ENCODE measurements around the gene DLL4.
A peak's percentile ranks its signal among the peaks of the same experiment; 100 is the strongest.
"Not testable (repeated sequence)": the region's sequence is repeated elsewhere in the genome, so short reads cannot be mapped to it uniquely, and the experiment has no call there.

The DLL4 gene

DNA sequence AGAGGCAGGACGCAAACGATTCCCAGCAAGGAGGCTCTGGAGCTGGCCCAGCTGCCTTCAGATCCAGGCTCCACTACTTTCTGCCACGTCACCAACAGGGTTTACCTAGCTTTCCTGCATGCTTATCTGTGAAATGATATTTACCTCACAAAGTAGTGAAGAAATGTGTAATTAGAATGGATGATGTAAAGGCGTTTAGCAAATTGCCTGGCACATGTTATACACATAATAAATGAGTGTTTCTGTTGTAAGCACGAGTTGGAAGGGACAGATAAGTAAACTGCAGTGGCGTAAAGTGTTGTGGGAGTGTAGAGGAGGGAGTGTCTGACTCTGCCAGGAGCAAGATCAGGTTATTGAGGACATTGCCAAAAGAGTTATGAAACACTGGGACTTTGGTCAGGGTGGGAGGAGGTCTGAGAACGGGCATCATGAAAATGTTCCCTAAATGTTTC lies 20.6 kb downstream of the DLL4 start:
- DNase-seq (ENCODE audit: low read depth, low spot score) = no peak
- H3K4me3 ChIP-seq (ENCODE audit: low read depth, low read length) = no peak overlapping the region
- in situ Hi-C loops (cut with HindIII; ENCODE audit: low sequenced_read_pairs) = no loop called here
- TF ChIP-seq, protein P1, sequence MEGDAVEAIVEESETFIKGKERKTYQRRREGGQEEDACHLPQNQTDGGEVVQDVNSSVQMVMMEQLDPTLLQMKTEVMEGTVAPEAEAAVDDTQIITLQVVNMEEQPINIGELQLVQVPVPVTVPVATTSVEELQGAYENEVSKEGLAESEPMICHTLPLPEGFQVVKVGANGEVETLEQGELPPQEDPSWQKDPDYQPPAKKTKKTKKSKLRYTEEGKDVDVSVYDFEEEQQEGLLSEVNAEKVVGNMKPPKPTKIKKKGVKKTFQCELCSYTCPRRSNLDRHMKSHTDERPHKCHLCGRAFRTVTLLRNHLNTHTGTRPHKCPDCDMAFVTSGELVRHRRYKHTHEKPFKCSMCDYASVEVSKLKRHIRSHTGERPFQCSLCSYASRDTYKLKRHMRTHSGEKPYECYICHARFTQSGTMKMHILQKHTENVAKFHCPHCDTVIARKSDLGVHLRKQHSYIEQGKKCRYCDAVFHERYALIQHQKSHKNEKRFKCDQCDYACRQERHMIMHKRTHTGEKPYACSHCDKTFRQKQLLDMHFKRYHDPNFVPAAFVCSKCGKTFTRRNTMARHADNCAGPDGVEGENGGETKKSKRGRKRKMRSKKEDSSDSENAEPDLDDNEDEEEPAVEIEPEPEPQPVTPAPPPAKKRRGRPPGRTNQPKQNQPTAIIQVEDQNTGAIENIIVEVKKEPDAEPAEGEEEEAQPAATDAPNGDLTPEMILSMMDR (IDR thresholded peaks at IDR 0.05; ENCODE audit: low read depth, low read length) = no peak

DNA sequence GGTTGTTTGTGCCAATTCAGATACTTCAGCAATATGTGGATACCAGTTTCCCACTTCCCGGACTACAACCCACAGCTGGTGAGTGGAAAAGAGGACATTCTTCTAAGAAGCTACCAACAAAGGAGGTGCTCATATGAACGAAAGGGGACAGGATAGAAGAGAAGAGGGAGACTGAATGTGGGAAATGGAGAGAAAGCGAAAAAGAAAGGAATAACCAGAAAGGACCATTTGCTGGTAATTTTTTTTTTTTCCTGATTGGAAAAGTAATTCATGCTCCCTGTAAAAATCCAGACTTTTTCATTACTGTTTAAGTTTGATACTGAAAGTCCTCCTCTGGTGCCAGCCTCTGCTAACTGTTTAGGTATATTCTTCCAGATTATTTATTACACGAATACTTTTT lies 22.6 kb downstream of the DLL4 start:
- in situ Hi-C loops (cut with HindIII; ENCODE audit: low sequenced_read_pairs) = no loop called here
- TF ChIP-seq, protein P1 (IDR thresholded peaks at IDR 0.05; ENCODE audit: low read depth, low read length) = no peak
- H3K4me3 ChIP-seq (ENCODE audit: low read depth, low read length) = no peak overlapping the region

DNA sequence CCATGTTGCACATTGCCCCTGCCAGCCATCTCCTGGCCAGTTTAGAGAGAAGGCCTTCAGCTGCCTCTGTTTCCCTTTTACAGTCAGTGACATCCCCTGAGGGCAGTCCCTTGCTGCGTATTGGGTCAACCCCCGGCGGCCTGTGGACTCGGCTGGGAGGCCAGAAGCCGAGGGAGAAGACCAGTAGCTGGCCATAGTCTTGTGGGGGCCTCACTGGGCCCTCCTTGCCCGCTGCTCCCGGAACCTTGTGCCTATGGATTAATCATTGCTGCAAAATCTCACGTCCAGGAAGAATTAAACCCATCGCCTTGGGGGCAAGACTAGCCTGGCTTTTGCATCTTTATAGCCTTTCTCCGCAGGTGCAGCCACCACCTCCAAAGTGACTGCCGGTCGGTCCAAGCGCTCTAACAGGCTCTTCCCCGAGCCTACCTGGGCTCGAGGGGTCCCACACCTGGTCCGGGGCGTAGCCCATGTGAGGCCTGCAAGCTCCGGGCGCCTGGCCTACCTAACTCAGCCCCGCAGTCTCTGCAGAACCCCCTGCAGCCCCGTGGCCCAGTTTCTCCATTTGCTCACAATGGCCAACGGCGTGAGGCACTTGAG lies 23.3 kb downstream of the DLL4 start:
- in situ Hi-C loops (cut with HindIII; ENCODE audit: low sequenced_read_pairs) = no loop called here
- TF ChIP-seq, protein P1 (IDR thresholded peaks at IDR 0.05; ENCODE audit: low read depth, low read length) = no peak
- peak overlapping the region; percentile 79 for H3K4me3 ChIP-seq (ENCODE audit: low read depth, low read length)
- DNase-seq (ENCODE audit: low read depth, low spot score) = no peak

More for the DNA sequence above, 22.6 kb downstream of the DLL4 start:
- DNase-seq (ENCODE audit: low read depth, low spot score) = no peak

DNA sequence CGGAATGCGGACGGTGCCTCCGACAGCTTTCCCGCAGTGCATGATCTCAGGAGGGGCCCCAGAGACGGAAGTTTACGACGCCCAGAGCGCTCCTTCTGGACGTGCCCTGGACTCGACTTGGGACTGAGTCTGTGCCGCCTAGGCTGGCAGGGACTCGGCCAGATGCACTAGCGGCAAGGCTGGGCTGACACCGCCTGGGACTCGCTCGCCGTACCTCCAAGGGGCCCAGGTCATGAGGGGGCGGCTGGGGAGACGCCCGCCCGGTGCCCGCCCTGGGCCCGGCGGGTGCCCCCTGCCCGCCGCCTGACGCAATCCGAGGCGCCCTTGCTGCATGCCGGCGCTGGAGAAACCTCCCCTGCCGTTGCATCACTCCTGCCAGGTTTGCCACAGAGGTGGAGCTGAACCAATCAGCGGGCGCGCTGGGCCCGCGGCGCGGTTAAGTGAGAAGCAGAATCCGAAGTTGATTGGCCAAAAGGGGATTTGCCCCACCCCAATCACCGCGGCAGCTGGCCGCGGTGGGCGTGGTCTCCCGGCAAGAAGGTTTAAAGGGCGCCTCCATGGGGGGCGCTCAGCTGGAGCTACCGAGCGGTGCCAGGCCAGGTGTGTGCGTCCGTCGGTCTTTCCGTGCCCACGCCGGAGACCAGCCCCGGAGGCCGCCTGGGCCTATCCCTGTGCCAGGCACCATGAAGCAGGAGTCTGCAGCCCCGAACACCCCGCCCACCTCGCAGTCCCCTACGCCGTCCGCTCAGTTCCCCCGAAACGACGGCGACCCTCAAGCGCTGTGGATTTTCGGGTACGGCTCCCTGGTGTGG lies 24.0 kb downstream of the DLL4 start, which contains the start of gene CHAC1:
Gene CHAC1 (plus strand): TSS at position 571 of the 812 bp plus-strand sequence. CDS start 113 bp downstream, at position 684.
- H3K4me3 ChIP-seq (ENCODE audit: low read depth, low read length) = peak within 1 kb of the TSS; percentile 79
- in situ Hi-C loops (cut with HindIII; ENCODE audit: low sequenced_read_pairs) = no loop called here
- TF ChIP-seq, protein P1 (IDR thresholded peaks at IDR 0.05; ENCODE audit: low read depth, low read length) = no peak
- DNase-seq (ENCODE audit: low read depth, low spot score) = peak; percentile 98

DNA sequence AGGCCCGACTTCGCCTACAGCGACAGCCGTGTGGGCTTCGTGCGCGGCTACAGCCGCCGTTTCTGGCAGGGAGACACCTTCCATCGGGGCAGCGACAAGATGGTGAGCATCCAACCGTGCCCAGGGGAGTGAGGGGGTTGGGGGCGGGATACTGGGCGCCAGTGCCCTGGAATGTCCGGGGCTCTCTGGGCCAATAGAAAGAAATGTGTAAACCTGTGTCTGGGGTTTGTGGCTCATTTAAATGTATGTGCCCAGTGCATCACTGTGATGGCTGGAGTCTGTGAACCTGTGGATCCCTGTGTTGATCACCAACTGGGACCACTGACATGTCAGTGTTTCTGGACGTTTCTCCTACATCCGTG lies 24.6 kb downstream of the DLL4 start:
- no peak for DNase-seq (ENCODE audit: low read depth, low spot score)
- TF ChIP-seq, protein P1 (IDR thresholded peaks at IDR 0.05; ENCODE audit: low read depth, low read length) = no peak
- in situ Hi-C loops (cut with HindIII; ENCODE audit: low sequenced_read_pairs) = no loop called here
- peak overlapping the region; percentile 79 for H3K4me3 ChIP-seq (ENCODE audit: low read depth, low read length)

DNA sequence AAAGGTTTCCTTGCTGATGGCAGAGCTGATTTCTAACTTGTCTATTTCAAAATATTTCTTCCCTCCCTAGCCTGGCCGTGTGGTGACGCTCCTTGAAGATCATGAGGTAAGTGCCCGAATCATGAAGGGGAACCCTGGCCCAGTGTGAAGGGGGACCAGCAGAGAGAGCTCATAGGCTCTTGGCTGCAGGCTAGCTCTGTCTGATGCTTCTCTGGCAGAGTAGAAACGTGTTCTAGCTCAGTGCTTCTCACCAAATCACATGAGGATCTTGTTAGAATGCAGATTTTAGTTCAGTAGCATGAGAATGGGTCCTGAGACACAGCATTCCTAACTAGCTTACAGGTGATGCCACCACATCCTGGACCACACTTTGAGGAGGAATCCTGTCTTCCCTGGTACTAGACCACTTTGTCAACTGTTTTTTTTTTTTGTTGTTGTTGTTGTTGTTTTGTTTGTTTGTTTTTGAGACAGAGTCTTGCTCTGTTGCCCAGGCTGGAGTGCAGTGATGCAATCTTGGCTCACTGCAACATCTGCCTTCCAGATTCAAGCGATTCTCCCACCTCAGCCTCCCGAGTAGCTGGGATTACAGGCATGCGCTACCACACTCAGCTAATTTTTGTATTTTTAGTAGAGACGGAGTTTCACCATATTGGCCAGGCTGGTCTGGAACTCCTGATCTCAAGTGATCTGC lies 25.2 kb downstream of the DLL4 start:
- in situ Hi-C loops (cut with HindIII; ENCODE audit: low sequenced_read_pairs); DNase-seq (ENCODE audit: low read depth, low spot score): not testable (repeated sequence)
- peak overlapping the region; percentile 79 for H3K4me3 ChIP-seq (ENCODE audit: low read depth, low read length)

Data from astrocyte of the spinal cord (primary cell).